ENCODE data around the gene HEXB. TPM values are rescaled to one million over a fixed set of nuclear protein-coding genes. Genes with fewer than 3 reads are reported as not detected.
A peak's percentile ranks its signal among the peaks of the same experiment; 100 is the strongest.

The HEXB gene
- total and polyA plus RNA-seq, 9 of the 15 experiments (the other 6 are each of a cell fraction or from before 2014, with no cell fraction given) = 22.9 to 158 (median 108) TPM

DNA sequence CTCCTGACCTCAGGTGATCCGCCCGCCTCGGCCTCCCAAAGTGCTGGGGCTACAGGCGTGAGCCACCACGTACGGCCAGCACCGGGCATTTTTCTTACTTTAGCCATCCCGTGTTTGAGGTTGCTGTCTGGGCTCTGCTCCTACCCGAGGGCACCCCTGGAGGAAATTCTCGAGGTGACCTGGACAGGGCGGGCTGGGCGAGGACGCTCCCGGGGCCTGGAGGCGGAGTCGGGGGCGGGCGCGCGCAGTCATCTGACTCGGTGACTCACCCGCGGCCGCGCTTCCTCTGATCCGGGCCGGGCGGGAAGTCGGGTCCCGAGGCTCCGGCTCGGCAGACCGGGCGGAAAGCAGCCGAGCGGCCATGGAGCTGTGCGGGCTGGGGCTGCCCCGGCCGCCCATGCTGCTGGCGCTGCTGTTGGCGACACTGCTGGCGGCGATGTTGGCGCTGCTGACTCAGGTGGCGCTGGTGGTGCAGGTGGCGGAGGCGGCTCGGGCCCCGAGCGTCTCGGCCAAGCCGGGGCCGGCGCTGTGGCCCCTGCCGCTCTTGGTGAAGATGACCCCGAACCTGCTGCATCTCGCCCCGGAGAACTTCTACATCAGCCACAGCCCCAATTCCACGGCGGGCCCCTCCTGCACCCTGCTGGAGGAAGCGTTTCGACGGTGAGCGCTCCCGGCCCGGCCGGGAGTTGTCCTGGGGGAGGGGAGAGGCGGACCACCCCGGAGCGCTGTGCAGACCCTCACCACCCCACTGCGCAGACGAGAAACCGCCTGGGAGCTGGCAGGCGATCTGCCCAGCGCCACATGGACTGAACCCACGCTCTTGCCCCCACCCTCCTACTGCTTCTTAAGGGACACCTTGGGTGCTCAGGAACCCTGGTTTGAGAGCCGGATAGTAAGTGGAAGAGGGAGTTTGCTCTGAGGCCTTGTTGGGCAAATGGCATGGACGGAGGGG lies at the start of gene HEXB (continued):
- TF ChIP-seq ZC3H4 (CRISPR knock-in tag; IDR thresholded peaks at IDR 0.05; ENCODE audit: borderline replicate concordance) = no peak
- TF ChIP-seq ZNF217 (CRISPR knock-in tag; IDR thresholded peaks at IDR 0.05) = no peak
- TF ChIP-seq ZNF239 (CRISPR knock-in tag; IDR thresholded peaks at IDR 0.05) = no peak
- no peak; the same call in 1 of the 2 replicates for TF ChIP-seq NR4A1 (CRISPR knock-in tag; IDR thresholded peaks at IDR 0.05)
- no peak for TF ChIP-seq NR4A1 (tag; IDR thresholded peaks at IDR 0.05)
- TF ChIP-seq CHCHD3 (CRISPR knock-in tag; IDR thresholded peaks at IDR 0.05) = no peak
- TF ChIP-seq, protein P1, sequence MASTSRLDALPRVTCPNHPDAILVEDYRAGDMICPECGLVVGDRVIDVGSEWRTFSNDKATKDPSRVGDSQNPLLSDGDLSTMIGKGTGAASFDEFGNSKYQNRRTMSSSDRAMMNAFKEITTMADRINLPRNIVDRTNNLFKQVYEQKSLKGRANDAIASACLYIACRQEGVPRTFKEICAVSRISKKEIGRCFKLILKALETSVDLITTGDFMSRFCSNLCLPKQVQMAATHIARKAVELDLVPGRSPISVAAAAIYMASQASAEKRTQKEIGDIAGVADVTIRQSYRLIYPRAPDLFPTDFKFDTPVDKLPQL (IDR thresholded peaks at IDR 0.05; ENCODE audit: extremely low read depth, insufficient read length) = no peak
- TF ChIP-seq LCOR (CRISPR knock-in tag; IDR thresholded peaks at IDR 0.05) = no peak
- TF ChIP-seq PTTG1 (tag; IDR thresholded peaks at IDR 0.05; ENCODE audit: low read depth) = no peak
- TF ChIP-seq KDM5B (IDR thresholded peaks at IDR 0.05; ENCODE audit: insufficient replicate concordance, low read depth, low read length) = peak; percentile 80
- TF ChIP-seq SMARCC2 (IDR thresholded peaks at IDR 0.05; ENCODE audit: low read depth) = no peak
- no peak for TF ChIP-seq POLR3A (IDR thresholded peaks at IDR 0.05; ENCODE audit: borderline replicate concordance, extremely low read depth, insufficient read depth, insufficient read length)
- peak; percentile 63 for TF ChIP-seq EGR1 (conservative IDR thresholded peaks at IDR 0.05)
- TF ChIP-seq, protein P2, sequence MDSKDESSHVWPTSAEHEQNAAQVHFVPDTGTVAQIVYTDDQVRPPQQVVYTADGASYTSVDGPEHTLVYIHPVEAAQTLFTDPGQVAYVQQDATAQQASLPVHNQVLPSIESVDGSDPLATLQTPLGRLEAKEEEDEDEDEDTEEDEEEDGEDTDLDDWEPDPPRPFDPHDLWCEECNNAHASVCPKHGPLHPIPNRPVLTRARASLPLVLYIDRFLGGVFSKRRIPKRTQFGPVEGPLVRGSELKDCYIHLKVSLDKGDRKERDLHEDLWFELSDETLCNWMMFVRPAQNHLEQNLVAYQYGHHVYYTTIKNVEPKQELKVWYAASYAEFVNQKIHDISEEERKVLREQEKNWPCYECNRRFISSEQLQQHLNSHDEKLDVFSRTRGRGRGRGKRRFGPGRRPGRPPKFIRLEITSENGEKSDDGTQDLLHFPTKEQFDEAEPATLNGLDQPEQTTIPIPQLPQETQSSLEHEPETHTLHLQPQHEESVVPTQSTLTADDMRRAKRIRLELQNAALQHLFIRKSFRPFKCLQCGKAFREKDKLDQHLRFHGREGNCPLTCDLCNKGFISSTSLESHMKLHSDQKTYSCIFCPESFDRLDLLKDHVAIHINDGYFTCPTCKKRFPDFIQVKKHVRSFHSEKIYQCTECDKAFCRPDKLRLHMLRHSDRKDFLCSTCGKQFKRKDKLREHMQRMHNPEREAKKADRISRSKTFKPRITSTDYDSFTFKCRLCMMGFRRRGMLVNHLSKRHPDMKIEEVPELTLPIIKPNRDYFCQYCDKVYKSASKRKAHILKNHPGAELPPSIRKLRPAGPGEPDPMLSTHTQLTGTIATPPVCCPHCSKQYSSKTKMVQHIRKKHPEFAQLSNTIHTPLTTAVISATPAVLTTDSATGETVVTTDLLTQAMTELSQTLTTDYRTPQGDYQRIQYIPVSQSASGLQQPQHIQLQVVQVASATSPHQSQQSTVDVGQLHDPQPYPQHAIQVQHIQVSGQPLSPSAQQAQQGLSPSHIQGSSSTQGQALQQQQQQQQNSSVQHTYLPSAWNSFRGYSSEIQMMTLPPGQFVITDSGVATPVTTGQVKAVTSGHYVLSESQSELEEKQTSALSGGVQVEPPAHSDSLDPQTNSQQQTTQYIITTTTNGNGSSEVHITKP (IDR thresholded peaks at IDR 0.05; ENCODE audit: partially characterized antibody) = peak; percentile 73
- TF ChIP-seq POLR2H (tag; IDR thresholded peaks at IDR 0.05; ENCODE audit: low read depth) = peak; percentile 65
- TF ChIP-seq FIP1L1 (IDR thresholded peaks at IDR 0.05; ENCODE audit: low read depth, low read length, poor library complexity, severe bottlenecking) = peak; percentile 26
- TF ChIP-seq, protein P3, sequence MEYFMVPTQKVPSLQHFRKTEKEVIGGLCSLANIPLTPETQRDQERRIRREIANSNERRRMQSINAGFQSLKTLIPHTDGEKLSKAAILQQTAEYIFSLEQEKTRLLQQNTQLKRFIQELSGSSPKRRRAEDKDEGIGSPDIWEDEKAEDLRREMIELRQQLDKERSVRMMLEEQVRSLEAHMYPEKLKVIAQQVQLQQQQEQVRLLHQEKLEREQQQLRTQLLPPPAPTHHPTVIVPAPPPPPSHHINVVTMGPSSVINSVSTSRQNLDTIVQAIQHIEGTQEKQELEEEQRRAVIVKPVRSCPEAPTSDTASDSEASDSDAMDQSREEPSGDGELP (CRISPR knock-in tag; IDR thresholded peaks at IDR 0.05; ENCODE audit: borderline replicate concordance) = peak; percentile 87
- TF ChIP-seq ZNF274 (IDR thresholded peaks at IDR 0.05; ENCODE audit: borderline replicate concordance, low read depth, low read length) = no peak
- TF ChIP-seq, protein P4, sequence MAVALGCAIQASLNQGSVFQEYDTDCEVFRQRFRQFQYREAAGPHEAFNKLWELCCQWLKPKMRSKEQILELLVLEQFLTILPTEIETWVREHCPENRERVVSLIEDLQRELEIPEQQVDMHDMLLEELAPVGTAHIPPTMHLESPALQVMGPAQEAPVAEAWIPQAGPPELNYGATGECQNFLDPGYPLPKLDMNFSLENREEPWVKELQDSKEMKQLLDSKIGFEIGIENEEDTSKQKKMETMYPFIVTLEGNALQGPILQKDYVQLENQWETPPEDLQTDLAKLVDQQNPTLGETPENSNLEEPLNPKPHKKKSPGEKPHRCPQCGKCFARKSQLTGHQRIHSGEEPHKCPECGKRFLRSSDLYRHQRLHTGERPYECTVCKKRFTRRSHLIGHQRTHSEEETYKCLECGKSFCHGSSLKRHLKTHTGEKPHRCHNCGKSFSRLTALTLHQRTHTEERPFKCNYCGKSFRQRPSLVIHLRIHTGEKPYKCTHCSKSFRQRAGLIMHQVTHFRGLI (CRISPR knock-in tag; IDR thresholded peaks at IDR 0.05) = no peak
- TF ChIP-seq HDGF (IDR thresholded peaks at IDR 0.05) = no peak
- TF ChIP-seq MAFF (IDR thresholded peaks at IDR 0.05; ENCODE audit: low read length) = no peak
